ENCODE results near the gene RABEP2. TPM values are rescaled to one million over a fixed set of nuclear protein-coding genes. Genes with fewer than 3 reads are reported as not detected.

RABEP2 gene
- total RNA-seq, 2 experiments from 2014 or later = 84.8 to 87.2 TPM

DNA sequence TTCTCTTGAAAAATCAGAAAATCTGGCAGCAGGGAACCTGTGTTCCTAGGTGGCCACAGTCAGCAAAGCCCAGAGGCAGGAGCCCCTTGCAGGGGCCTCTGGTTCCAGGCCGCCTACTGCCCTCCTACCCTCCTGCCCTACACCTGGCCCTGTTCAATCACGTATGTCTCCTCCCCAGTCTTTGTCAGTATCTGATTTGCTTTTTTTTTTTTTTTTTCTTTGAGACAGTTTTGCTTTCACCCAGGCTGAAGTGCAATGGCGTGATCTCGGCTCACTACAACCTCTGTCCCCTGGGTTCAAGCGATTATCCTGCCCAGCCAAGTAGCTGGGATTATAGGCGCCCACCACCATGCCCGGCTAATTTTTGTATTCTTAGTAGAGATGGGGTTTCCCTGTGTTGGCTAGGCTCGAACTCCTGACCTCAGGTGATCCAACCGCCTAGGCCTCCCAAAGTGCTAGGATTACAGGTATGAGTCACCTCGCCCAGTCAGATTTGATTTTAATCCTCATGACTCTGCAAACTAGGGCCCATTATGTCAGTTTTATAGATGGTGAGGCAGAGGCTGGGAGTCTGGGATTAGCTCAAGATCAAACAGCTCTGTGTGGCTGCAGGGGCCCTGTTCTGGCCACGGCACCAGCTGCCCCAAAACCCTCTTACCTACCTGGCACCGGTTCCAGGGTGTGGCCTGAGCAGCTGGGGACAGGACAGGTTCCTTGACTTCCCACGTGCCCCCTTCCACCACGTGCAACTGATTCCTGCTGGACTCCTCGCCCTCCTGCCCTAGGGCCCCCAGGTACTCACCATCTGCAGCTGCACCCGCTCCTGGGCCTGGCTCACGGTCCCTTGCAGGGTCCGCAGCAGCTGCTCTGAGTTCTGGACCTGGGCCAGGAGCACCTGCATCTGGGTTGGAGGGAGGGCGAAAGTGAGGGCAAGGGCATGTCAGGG is 14.7 kb downstream of the RABEP2 start:
- Histone ChIP-seq H3K4me3 (ENCODE audit: low read depth, low read length, poor library complexity, severe bottlenecking) (peak overlapping the region; percentile 4), H4K20me1 (ENCODE audit: insufficient read depth, low read length) (no peaks in the 10 kb centered on the region), H3K9me3 (ENCODE audit: low read length) (no peaks in the 10 kb centered on the region), H3K4me2 (ENCODE audit: low read length) (peak overlapping the region; percentile 53), H3K36me3 (ENCODE audit: insufficient read depth, low read length) (peaks cover 96% of the 10 kb centered on the region), H3K27ac (ENCODE audit: low read depth, low read length, poor library complexity, severe bottlenecking) (peak overlapping the region; percentile 79), H3K9me2 (ENCODE audit: insufficient read depth, low read length) (no peaks in the 10 kb centered on the region), H3K79me2 (ENCODE audit: insufficient read depth, low read depth, low read length) (no peaks in the 10 kb centered on the region), H2AFZ (ENCODE audit: low read length) (no peak overlapping the region), H3K4me1 (ENCODE audit: insufficient read depth, low read length, poor library complexity, severe bottlenecking) (peaks cover 28% of the 10 kb centered on the region)
- intact Hi-C loops (cut with micrococcal nuclease; ENCODE audit: unreplicated experiment) = loop anchor here (2.0 kb wide), 1 partner anchor 14 kb away; the partner anchor contains the start of gene RABEP2
- no peak for TF ChIP-seq EZH2phosphoT487 (IDR thresholded peaks at IDR 0.05; ENCODE audit: borderline replicate concordance, low read depth, low read length)
- TF ChIP-seq, protein P1, sequence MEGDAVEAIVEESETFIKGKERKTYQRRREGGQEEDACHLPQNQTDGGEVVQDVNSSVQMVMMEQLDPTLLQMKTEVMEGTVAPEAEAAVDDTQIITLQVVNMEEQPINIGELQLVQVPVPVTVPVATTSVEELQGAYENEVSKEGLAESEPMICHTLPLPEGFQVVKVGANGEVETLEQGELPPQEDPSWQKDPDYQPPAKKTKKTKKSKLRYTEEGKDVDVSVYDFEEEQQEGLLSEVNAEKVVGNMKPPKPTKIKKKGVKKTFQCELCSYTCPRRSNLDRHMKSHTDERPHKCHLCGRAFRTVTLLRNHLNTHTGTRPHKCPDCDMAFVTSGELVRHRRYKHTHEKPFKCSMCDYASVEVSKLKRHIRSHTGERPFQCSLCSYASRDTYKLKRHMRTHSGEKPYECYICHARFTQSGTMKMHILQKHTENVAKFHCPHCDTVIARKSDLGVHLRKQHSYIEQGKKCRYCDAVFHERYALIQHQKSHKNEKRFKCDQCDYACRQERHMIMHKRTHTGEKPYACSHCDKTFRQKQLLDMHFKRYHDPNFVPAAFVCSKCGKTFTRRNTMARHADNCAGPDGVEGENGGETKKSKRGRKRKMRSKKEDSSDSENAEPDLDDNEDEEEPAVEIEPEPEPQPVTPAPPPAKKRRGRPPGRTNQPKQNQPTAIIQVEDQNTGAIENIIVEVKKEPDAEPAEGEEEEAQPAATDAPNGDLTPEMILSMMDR (conservative IDR thresholded peaks at IDR 0.05; ENCODE audit: low read length) = no peak
- ChIA-PET CTCF (ENCODE audit: unreplicated experiment) (interaction anchor here (1.4 to 3.0 kb wide), 2 partner anchors 13 to 35 kb away, joined by 3 to 15 read pairs; no protein-coding TSS in a partner anchor), POLR2A (interaction anchor here (0.6 to 1.7 kb wide), 5 partner anchors 13 to 445 kb away, joined by 3 to 9 read pairs (median 3); no protein-coding TSS in a partner anchor)
- no TSS peak for BruUV-seq (replicated peaks)
- DNase-seq (ENCODE audit: low spot score) = peak; percentile 71

DNA sequence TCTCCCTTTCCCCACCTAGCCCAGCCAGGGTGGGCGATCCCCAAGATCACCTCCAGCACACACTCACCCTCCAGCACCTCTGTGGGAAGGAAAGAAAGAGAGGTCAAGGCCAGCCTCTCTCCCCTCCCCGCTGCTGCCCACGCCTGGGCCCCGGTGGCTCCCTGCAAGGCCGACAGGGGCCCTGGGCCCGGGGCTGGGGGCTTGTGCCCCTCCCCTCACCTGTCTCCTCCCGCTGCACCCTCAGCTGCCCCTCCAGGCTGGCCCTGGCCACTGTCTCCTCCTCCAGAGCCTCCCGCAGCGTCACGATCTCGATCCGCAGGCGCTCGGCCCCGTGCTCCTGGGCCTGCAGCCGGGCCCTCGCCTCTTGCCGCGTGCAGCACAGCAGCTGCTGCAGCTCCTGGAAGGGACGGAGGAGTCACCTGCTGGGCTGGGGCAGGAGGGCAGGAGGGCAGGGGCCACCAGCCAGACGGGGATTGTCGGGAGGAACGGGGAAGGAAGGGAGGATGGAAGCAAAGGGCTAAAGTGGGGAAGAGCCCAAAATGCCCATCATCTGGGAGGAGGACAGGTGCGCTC is 19.2 kb downstream of the RABEP2 start:
- BruUV-seq (replicated peaks) = no TSS peak
- ChIA-PET CTCF (ENCODE audit: unreplicated experiment) (no interaction called here), POLR2A (interaction anchor here (0.6 kb wide), 1 partner anchor 13 kb away, joined by 4 read pairs; no protein-coding TSS in a partner anchor)
- Histone ChIP-seq H2AFZ (ENCODE audit: low read length) (no peak overlapping the region), H3K4me3 (ENCODE audit: low read depth, low read length, poor library complexity, severe bottlenecking) (no peak overlapping the region), H3K9me3 (ENCODE audit: low read length) (no peaks in the 10 kb centered on the region), H3K9me2 (ENCODE audit: insufficient read depth, low read length) (no peaks in the 10 kb centered on the region), H3K4me1 (ENCODE audit: insufficient read depth, low read length, poor library complexity, severe bottlenecking) (peaks cover 12% of the 10 kb centered on the region), H3K79me2 (ENCODE audit: insufficient read depth, low read depth, low read length) (no peaks in the 10 kb centered on the region), H3K4me2 (ENCODE audit: low read length) (no peak overlapping the region), H3K36me3 (ENCODE audit: insufficient read depth, low read length) (peaks cover 72% of the 10 kb centered on the region), H3K27ac (ENCODE audit: low read depth, low read length, poor library complexity, severe bottlenecking) (no peak overlapping the region), H4K20me1 (ENCODE audit: insufficient read depth, low read length) (no peaks in the 10 kb centered on the region)
- DNase-seq (ENCODE audit: low spot score) = no peak
- TF ChIP-seq, protein P1 (conservative IDR thresholded peaks at IDR 0.05; ENCODE audit: low read length) = no peak
- TF ChIP-seq EZH2phosphoT487 (IDR thresholded peaks at IDR 0.05; ENCODE audit: borderline replicate concordance, low read depth, low read length) = no peak
- intact Hi-C loops (cut with micrococcal nuclease; ENCODE audit: unreplicated experiment) = no loop called here

Measured in OCI-LY7 (cell line).